CD4-positive, alpha-beta T cell treated with Interleukin-17A for 4 hours (primary cell): ENCODE measurements around the gene TRPC4.
"Not testable (repeated sequence)": the region's sequence is repeated elsewhere in the genome, so short reads cannot be mapped to it uniquely, and the experiment has no call there.

Experiments used
- DNase-seq: peaks from one replicate; pipeline ENCODE4 v3.0.0-alpha.2; 2020; ENCODE audit warnings: mixed read lengths

The TRPC4 gene

DNA sequence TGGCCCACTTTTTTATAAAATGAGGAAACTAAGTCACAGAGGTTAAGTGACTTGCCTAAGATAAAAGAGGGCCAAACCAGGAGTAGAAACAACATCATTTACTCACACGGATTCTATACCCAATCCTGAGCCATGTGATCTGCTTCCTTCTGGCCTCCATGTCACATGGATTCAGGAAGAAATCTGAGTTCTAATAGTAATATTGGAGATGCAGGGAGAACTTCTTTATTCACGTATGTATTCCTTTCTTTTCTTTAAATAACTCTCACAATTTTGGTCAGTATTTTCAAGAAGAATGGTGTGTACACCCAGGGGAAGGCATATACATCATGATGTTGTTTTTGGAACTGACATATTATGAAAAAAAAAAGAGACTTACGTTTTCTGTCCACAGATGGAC is 272.8 kb downstream of the TRPC4 start:
- no peak for DNase-seq

- no peak for DNase-seq
Observed at GRCh38 chr13:37595162-37595561, 274.4 kb downstream of the TRPC4 start.

DNA sequence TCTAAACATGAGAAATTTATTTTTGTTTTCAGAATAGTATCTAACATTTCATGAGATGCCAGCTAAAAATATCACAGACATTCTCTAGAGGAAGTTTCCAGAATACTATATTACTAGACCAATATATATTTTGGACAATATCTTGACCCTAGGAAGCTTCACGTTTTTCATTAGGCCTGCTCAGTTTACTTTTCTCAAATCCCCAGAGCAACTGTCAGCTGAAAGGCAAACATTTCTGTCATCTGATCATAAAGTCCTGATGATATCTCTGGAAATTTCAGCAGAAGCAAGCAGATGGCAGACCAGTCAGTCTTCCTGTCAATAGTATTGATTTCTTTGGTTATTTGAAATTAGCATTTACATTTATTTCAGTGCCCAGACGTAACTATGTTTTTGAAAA is 275.0 kb downstream of the TRPC4 start:
- DNase-seq = no peak

- DNase-seq = not testable (repeated sequence)
Observed at GRCh38 chr13:37589381-37589780, 280.2 kb downstream of the TRPC4 start.

GRCh38 chr13:37587236-37587635 is 282.3 kb downstream of the TRPC4 start:
- DNase-seq = no peak
